HEK293 (cell line): ENCODE measurements around the gene CA11.

Experiments used
- CTCF ChIA-PET: fragments of 350-600 bp; formaldehyde crosslinking; extraction: SDS; loops from one replicate; lab custom pipeline; 2021; ENCODE audit warnings: antibody characterized with exemption; lab: Yijun Ruan, JAX
- POLR2A ChIA-PET: fragments of 300-600 bp; formaldehyde crosslinking; extraction: SDS; loops from one replicate; lab custom pipeline; 2020; ENCODE audit warnings: antibody characterized with exemption, inconsistent platforms; lab: Yijun Ruan, JAX
- H3K27ac ChIP-seq: fragments of 200-500 bp; sonication (Bioruptor generic); 2 replicates; pipeline ENCODE4 v1.5.1; 2014; ENCODE audit warnings: low read depth, low read length, control low read depth, inconsistent platforms; ENCODE audit errors: extremely low read depth
- H3K36me3 ChIP-seq, 2 experiments: fragments of 200-500 bp in 1 of 2; sonication (Bioruptor generic) in 1 of 2; 1 replicate in 1 of 2; 2 replicates in 1 of 2; pipeline ENCODE4 v1.5.1; 2014 to 2017; ENCODE audit warnings: inconsistent platforms in 2 of 2, low read length in 2 of 2; ENCODE audit not compliant: control insufficient read depth in 2 of 2, insufficient read depth in 1 of 2
- H3K4me1 ChIP-seq: fragments of 200-500 bp; sonication (Bioruptor generic); 2 replicates; pipeline ENCODE4 v1.5.1; 2014; ENCODE audit warnings: mild to moderate bottlenecking, low read length, inconsistent platforms; ENCODE audit not compliant: control insufficient read depth, insufficient read depth
- H3K4me3 ChIP-seq: 2 replicates; pipeline ENCODE4 v1.5.1; 2011; ENCODE audit warnings: low read depth, mild to moderate bottlenecking, control low read depth, low read length, moderate library complexity
- H3K9me3 ChIP-seq: fragments of 200-500 bp; sonication (Bioruptor generic); 2 replicates; pipeline ENCODE4 v1.5.1; 2014; ENCODE audit warnings: low read depth, low read length, inconsistent platforms; ENCODE audit not compliant: control insufficient read depth, insufficient read depth
- IKZF3 ChIP-seq: fragments of 450-650 bp; IDR thresholded peaks from 2 replicates; pipeline ENCODE4 v1.5.0; 2018; ENCODE audit warnings: missing biosample characterization, mild to moderate bottlenecking, missing genetic modification characterization, moderate library complexity
- KLF1 ChIP-seq: fragments of 450-650 bp; formaldehyde crosslinking; IDR thresholded peaks from 2 replicates; pipeline ENCODE4 v1.5.1; 2016; ENCODE audit warnings: missing biosample characterization, missing genetic modification characterization
- KLF16 ChIP-seq: fragments of 450-650 bp; formaldehyde crosslinking; IDR thresholded peaks from 2 replicates; pipeline ENCODE4 v1.5.1; 2017; ENCODE audit warnings: missing biosample characterization, missing genetic modification characterization
- SP2 ChIP-seq: fragments of 450-650 bp; formaldehyde crosslinking; IDR thresholded peaks from 2 replicates; pipeline ENCODE4 v1.5.1; 2016; ENCODE audit warnings: missing biosample characterization, missing genetic modification characterization
- TCF7L2 ChIP-seq: IDR thresholded peaks from 2 replicates; pipeline ENCODE4 v1.6.1; 2011; ENCODE audit warnings: low read depth, mild to moderate bottlenecking, inconsistent platforms, low read length, moderate library complexity, borderline replicate concordance
- YY2 ChIP-seq: fragments of 450-650 bp; formaldehyde crosslinking; IDR thresholded peaks from 2 replicates; pipeline ENCODE4 v1.5.1; 2016; ENCODE audit warnings: missing biosample characterization, missing genetic modification characterization
- ZFP3 ChIP-seq: fragments of 450-650 bp; formaldehyde crosslinking; IDR thresholded peaks from 2 replicates; pipeline ENCODE4 v1.5.1; 2016; ENCODE audit warnings: low read depth, missing biosample characterization, missing genetic modification characterization
- ZNF121 ChIP-seq: fragments of 450-650 bp; formaldehyde crosslinking; IDR thresholded peaks from 2 replicates; pipeline ENCODE4 v1.5.1; 2016; ENCODE audit warnings: missing biosample characterization, missing genetic modification characterization
- ZNF174 ChIP-seq: fragments of 450-650 bp; formaldehyde crosslinking; IDR thresholded peaks from 2 replicates; pipeline ENCODE4 v1.5.0; 2017; ENCODE audit warnings: missing biosample characterization, mild to moderate bottlenecking, missing genetic modification characterization
- ZNF19 ChIP-seq: fragments of 450-650 bp; formaldehyde crosslinking; IDR thresholded peaks from 2 replicates; pipeline ENCODE4; 2016; ENCODE audit warnings: missing biosample characterization, missing genetic modification characterization, low read depth
- ZNF221 ChIP-seq: fragments of 450-650 bp; formaldehyde crosslinking; IDR thresholded peaks from 2 replicates; pipeline ENCODE4 v1.5.1; 2017; ENCODE audit warnings: missing biosample characterization, missing genetic modification characterization, borderline replicate concordance
- ZNF248 ChIP-seq: fragments of 450-650 bp; formaldehyde crosslinking; IDR thresholded peaks from 2 replicates; pipeline ENCODE4 v1.5.1; 2017; ENCODE audit warnings: missing biosample characterization, missing genetic modification characterization
- ZNF311 ChIP-seq: fragments of 450-650 bp; formaldehyde crosslinking; IDR thresholded peaks from 2 replicates; pipeline ENCODE4 v1.5.1; 2017; ENCODE audit warnings: missing biosample characterization, missing genetic modification characterization, borderline replicate concordance
- ZNF350 ChIP-seq: fragments of 450-650 bp; formaldehyde crosslinking; IDR thresholded peaks from 2 replicates; pipeline ENCODE4 v1.5.0; 2017; ENCODE audit warnings: missing biosample characterization, mild to moderate bottlenecking, missing genetic modification characterization
- ZNF362 ChIP-seq: fragments of 450-650 bp; formaldehyde crosslinking; IDR thresholded peaks from 2 replicates; pipeline ENCODE4 v1.5.1; 2016; ENCODE audit warnings: missing biosample characterization, missing genetic modification characterization
- ZNF416 ChIP-seq: fragments of 450-650 bp; formaldehyde crosslinking; IDR thresholded peaks from 2 replicates; pipeline ENCODE4 v1.5.1; 2016; ENCODE audit warnings: missing biosample characterization, missing genetic modification characterization
- ZNF449 ChIP-seq: fragments of 450-650 bp; formaldehyde crosslinking; IDR thresholded peaks from 2 replicates; pipeline ENCODE4 v1.5.1; 2017; ENCODE audit warnings: missing biosample characterization, mild to moderate bottlenecking, missing genetic modification characterization, moderate library complexity
- ZNF555 ChIP-seq: fragments of 450-650 bp; formaldehyde crosslinking; conservative IDR thresholded peaks from 2 replicates; pipeline ENCODE4 v1.5.1; 2017; ENCODE audit warnings: missing biosample characterization, mild to moderate bottlenecking, missing genetic modification characterization, inconsistent platforms
- ZNF580 ChIP-seq: fragments of 450-650 bp; formaldehyde crosslinking; IDR thresholded peaks from 2 replicates; pipeline ENCODE4 v1.5.1; 2016; ENCODE audit warnings: missing biosample characterization, missing genetic modification characterization
- ZNF600 ChIP-seq: fragments of 450-650 bp; formaldehyde crosslinking; IDR thresholded peaks from 2 replicates; pipeline ENCODE4 v1.5.1; 2016; ENCODE audit warnings: missing biosample characterization, missing genetic modification characterization
- ZNF629 ChIP-seq: fragments of 450-650 bp; formaldehyde crosslinking; IDR thresholded peaks from 2 replicates; pipeline ENCODE4 v1.5.1; 2017; ENCODE audit warnings: missing biosample characterization, missing genetic modification characterization
- ZNF654 ChIP-seq: fragments of 450-650 bp; formaldehyde crosslinking; IDR thresholded peaks from 2 replicates; pipeline ENCODE4 v1.5.1; 2016; ENCODE audit warnings: low read depth, missing biosample characterization, missing genetic modification characterization
- ZNF658 ChIP-seq: fragments of 450-650 bp; formaldehyde crosslinking; IDR thresholded peaks from 2 replicates; pipeline ENCODE4; 2016; ENCODE audit warnings: missing biosample characterization, missing genetic modification characterization
- ZNF701 ChIP-seq: fragments of 450-650 bp; formaldehyde crosslinking; IDR thresholded peaks from 2 replicates; pipeline ENCODE4 v1.5.1; 2016; ENCODE audit warnings: missing biosample characterization, missing genetic modification characterization
- ZNF747 ChIP-seq: fragments of 450-650 bp; formaldehyde crosslinking; IDR thresholded peaks from 2 replicates; pipeline ENCODE4 v1.5.1; 2016; ENCODE audit warnings: missing biosample characterization, missing genetic modification characterization
- ZNF785 ChIP-seq: fragments of 450-650 bp; formaldehyde crosslinking; IDR thresholded peaks from 2 replicates; pipeline ENCODE4 v1.5.1; 2016; ENCODE audit warnings: missing biosample characterization, missing genetic modification characterization
- ZSCAN18 ChIP-seq: fragments of 450-650 bp; formaldehyde crosslinking; IDR thresholded peaks from 2 replicates; pipeline ENCODE4 v1.5.1; 2016; ENCODE audit warnings: missing biosample characterization, missing genetic modification characterization
- ZSCAN4 ChIP-seq: fragments of 450-650 bp; formaldehyde crosslinking; IDR thresholded peaks from 2 replicates; pipeline ENCODE4 v1.5.1; 2017; ENCODE audit warnings: missing biosample characterization, missing genetic modification characterization
- ZXDB ChIP-seq: fragments of 450-650 bp; formaldehyde crosslinking; IDR thresholded peaks from 2 replicates; pipeline ENCODE4 v1.5.1; 2016; ENCODE audit warnings: missing biosample characterization, missing genetic modification characterization

CA11 gene

GRCh38 chr19:48616041-48616436 is 29.9 kb downstream of the CA11 start:
- TF ChIP-seq KLF16 (tag by site-specific recombination) (no peak), ZNF416 (tag by site-specific recombination) (no peak), ZNF121 (tag by site-specific recombination) (no peak), ZNF221 (tag by site-specific recombination) (no peak), ZFP3 (tag by site-specific recombination) (no peak), KLF1 (tag by site-specific recombination) (0 out of 2 replicates have a peak, but pooled peaks have one; percentile 4), ZNF600 (tag by site-specific recombination) (peak; percentile 13; the same call in 1 of the 2 replicates), ZNF654 (tag by site-specific recombination) (no peak), ZXDB (tag by site-specific recombination) (no peak)
- Histone ChIP-seq H3K4me1 (peaks cover 27% of the 10 kb centered on the region), H3K27ac (peak overlapping the region; percentile 100; the same call in 1 of the 2 replicates), H3K36me3 (peaks cover 14 to 40% of the 10 kb centered on the region in 2 experiments), H3K9me3 (no peaks in the 10 kb centered on the region), H3K4me3 (no peak overlapping the region)
- ChIA-PET CTCF (interaction anchor here (0.7 to 1.0 kb wide), 2 partner anchors 48 to 180 kb away, joined by 3 to 4 read pairs; no protein-coding TSS in a partner anchor), POLR2A (interaction anchor here (0.8 to 3.8 kb wide), 5 partner anchors 8 to 18 kb away, joined by 3 to 28 read pairs (median 10); no protein-coding TSS in a partner anchor)

- ChIA-PET CTCF (interaction anchor here (0.6 kb wide), 1 partner anchor 943 kb away, joined by 3 read pairs; no protein-coding TSS in a partner anchor), POLR2A (interaction anchor here (0.8 to 3.8 kb wide), 6 partner anchors 8 to 30 kb away, joined by 3 to 28 read pairs (median 6); partner anchors contain the start of gene CA11)
- Histone ChIP-seq H3K9me3 (no peaks in the 10 kb centered on the region), H3K4me1 (peaks cover 27% of the 10 kb centered on the region), H3K27ac (peak overlapping the region; percentile 100), H3K36me3 (peaks cover 14 to 40% of the 10 kb centered on the region in 2 experiments), H3K4me3 (no peak overlapping the region)
- TF ChIP-seq YY2 (tag by site-specific recombination) (0 out of 2 replicates have a peak, but pooled peaks have one; percentile 0), ZNF248 (tag by site-specific recombination) (no peak), IKZF3 (tag by site-specific recombination) (0 out of 2 replicates have a peak, but pooled peaks have one; percentile 40), ZNF555 (tag by site-specific recombination) (no peak), ZNF580 (tag by site-specific recombination) (no peak), ZNF174 (tag by site-specific recombination) (no peak), ZNF19 (tag by site-specific recombination) (no peak), ZNF785 (tag by site-specific recombination) (no peak), ZNF629 (tag by site-specific recombination) (peak; percentile 73), ZNF350 (no peak), KLF1 (tag by site-specific recombination) (0 out of 2 replicates have a peak, but pooled peaks have one; percentile 8), TCF7L2 (no peak), ZNF747 (tag by site-specific recombination) (no peak), ZNF449 (no peak), ZSCAN18 (no peak), ZNF701 (tag by site-specific recombination) (no peak), ZSCAN4 (tag by site-specific recombination) (no peak), SP2 (tag by site-specific recombination) (no peak), ZNF658 (no peak), ZNF311 (no peak), ZNF362 (tag by site-specific recombination) (no peak)
These were observed 30.6 kb downstream of the CA11 start for GRCh38 chr19:48615231-48616040.
